Right atrium auricular region (tissue), 2 donors: ENCODE results near the gene XBP1. TPM values are rescaled to one million over a fixed set of nuclear protein-coding genes. Genes with fewer than 3 reads are reported as not detected.
"Not testable (repeated sequence)": the region's sequence is repeated elsewhere in the genome, so short reads cannot be mapped to it uniquely, and the experiment has no call there.

Experiments used
- DNase-seq: peaks from one replicate; pipeline ENCODE4 v3.0.0-alpha.2; 2019; ENCODE audit warnings: low spot score
- H3K27ac ChIP-seq, 2 donors: fragments of 200-600 bp; sonication (generic); 1 replicate in 1 of 2; 2 replicates in 1 of 2; pipeline ENCODE4 v1.5.1; 2016 to 2019
- H3K27me3 ChIP-seq, 2 donors: fragments of 200-600 bp; sonication (generic); one replicate each; pipeline versions ENCODE4 v1.5.1 to v1.6.0; 2017 to 2019
- H3K36me3 ChIP-seq: fragments of 200-600 bp; sonication (generic); one replicate; pipeline ENCODE4 v1.5.1; 2016
- H3K4me1 ChIP-seq, 2 donors: fragments of 200-600 bp; sonication (generic); one replicate each; pipeline versions ENCODE4 v1.5.1 to v1.6.0; 2017 to 2019
- H3K4me3 ChIP-seq, 2 donors: fragments of 200-600 bp; sonication (generic); 1 replicate in 1 of 2; 2 replicates in 1 of 2; pipeline ENCODE4 v1.5.1; 2017 to 2019; ENCODE audit warnings: mild to moderate bottlenecking in 1 of 2, moderate library complexity in 1 of 2
- H3K9me3 ChIP-seq, 2 donors: fragments of 200-600 bp; sonication (generic); one replicate each; pipeline ENCODE4 v1.5.1; 2019
- CTCF ChIP-seq, 2 donors: fragments of 200-600 bp; sonication (generic); IDR thresholded peaks; one replicate each; pipeline ENCODE4 v1.5.1; 2019; ENCODE audit warnings: antibody characterized with exemption in 2 of 2
- total RNA-seq, 2 donors: library from RNA; depleted of rRNA; stranded (reverse); fragments of >200 nt; gene quantifications; one replicate each; pipeline ENCODE4 v1.1.0, GENCODE V29; 2016

The XBP1 gene
- total RNA-seq, 2 donors from 2014 or later = 104 to 160 TPM

DNA sequence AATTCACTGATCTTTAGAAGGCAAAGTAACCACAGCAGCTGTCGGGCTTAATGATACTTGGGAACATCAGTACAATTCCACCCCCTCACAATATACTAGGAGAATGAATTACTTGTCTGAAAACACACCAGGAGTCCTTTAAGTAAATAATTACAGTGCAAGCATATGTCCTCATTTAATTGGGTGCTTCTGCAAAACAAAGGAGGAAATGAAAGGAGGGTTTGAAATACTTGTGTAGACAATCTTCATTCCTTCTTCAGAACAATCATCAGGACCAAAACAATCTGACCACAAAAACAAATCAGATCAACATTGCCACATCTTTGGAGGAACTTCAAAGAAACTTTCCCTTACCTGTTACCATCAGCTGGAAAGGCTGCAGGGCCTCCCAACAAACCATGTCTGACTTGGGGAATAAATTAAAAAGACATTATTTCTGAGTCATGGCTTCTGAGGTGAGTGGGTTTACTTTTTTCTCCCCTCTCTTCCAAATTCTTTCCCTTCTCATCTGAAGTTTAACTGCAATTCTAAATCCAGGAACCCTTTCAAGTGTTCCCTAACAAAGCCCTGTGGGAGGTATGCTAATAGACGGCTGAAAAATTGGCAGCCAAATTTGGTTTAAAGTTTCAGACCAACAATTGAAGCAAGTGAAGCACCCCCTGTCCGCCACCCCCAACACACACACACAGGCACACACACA, 40.4 kb downstream of the XBP1 start:
- Histone ChIP-seq H3K27ac (no peak overlapping the region), H3K4me1 (no peaks in the 10 kb centered on the region), H3K36me3 (no peaks in the 10 kb centered on the region), H3K9me3 (no peaks in the 10 kb centered on the region), H3K4me3 (no peak overlapping the region), H3K27me3 (no peaks in the 10 kb centered on the region)
- no peak for DNase-seq
- TF ChIP-seq CTCF (IDR thresholded peaks at IDR 0.05) = no peak

- not testable (repeated sequence) for H3K9me3 ChIP-seq, H3K27ac ChIP-seq, H3K36me3 ChIP-seq, H3K27me3 ChIP-seq, H3K4me3 ChIP-seq, DNase-seq, H3K4me1 ChIP-seq
These were observed 45.9 kb downstream of the XBP1 start for GRCh38 chr22:28754512-28754911.

- H3K36me3 ChIP-seq = peaks cover 35% of the 10 kb centered on the region
- H3K9me3 ChIP-seq = no peaks in the 10 kb centered on the region
- TF ChIP-seq CTCF (IDR thresholded peaks at IDR 0.05) = no peak
- H3K4me1 ChIP-seq = no peaks in the 10 kb centered on the region
- H3K27ac ChIP-seq = no peak overlapping the region
- no peak overlapping the region for H3K4me3 ChIP-seq
- no peak for DNase-seq
- no peaks in the 10 kb centered on the region for H3K27me3 ChIP-seq
These were observed 49.9 kb downstream of the XBP1 start for GRCh38 chr22:28750471-28750881.

Other genes starting within 250 kb of the XBP1 start
- 10 to 100 TPM; 22.1 to 22.3 TPM for gene TTC28, start 120.7 kb downstream of the XBP1 start, total RNA-seq
- 10 to 100 TPM in 1 of 2 donors, 1 to 10 TPM in 1; 2.7 to 11.3 TPM for gene CHEK2, start 58.7 kb downstream of the XBP1 start, total RNA-seq
- 10 to 100 TPM; 11.9 to 12.6 TPM for gene HSCB, start 58.5 kb downstream of the XBP1 start, total RNA-seq
- 10 to 100 TPM; 13.6 to 17.3 TPM for gene CCDC117, start 27.9 kb downstream of the XBP1 start, total RNA-seq
- gene ZNRF3, start 83.0 kb upstream of the XBP1 start, total RNA-seq = 10 to 100 TPM in 1 of 2 donors, 1 to 10 TPM in 1; 7.9 to 11.5 TPM